IPS-18c (cell line): ENCODE data around the gene ZNF433.
"Not testable (repeated sequence)": the region's sequence is repeated elsewhere in the genome, so short reads cannot be mapped to it uniquely, and the experiment has no call there.

Experiments used
- H3K4me3 ChIP-seq: 2 replicates; pipeline ENCODE4 v1.7.0; 2013; ENCODE audit warnings: low read depth, mild to moderate bottlenecking, low read length, moderate library complexity; ENCODE audit not compliant: insufficient read depth
- H3K9me3 ChIP-seq: one replicate; pipeline ENCODE4 v1.6.1; 2013; ENCODE audit warnings: mild to moderate bottlenecking, low read length, moderate library complexity; ENCODE audit not compliant: control insufficient read depth, insufficient read depth

The ZNF433 gene

DNA sequence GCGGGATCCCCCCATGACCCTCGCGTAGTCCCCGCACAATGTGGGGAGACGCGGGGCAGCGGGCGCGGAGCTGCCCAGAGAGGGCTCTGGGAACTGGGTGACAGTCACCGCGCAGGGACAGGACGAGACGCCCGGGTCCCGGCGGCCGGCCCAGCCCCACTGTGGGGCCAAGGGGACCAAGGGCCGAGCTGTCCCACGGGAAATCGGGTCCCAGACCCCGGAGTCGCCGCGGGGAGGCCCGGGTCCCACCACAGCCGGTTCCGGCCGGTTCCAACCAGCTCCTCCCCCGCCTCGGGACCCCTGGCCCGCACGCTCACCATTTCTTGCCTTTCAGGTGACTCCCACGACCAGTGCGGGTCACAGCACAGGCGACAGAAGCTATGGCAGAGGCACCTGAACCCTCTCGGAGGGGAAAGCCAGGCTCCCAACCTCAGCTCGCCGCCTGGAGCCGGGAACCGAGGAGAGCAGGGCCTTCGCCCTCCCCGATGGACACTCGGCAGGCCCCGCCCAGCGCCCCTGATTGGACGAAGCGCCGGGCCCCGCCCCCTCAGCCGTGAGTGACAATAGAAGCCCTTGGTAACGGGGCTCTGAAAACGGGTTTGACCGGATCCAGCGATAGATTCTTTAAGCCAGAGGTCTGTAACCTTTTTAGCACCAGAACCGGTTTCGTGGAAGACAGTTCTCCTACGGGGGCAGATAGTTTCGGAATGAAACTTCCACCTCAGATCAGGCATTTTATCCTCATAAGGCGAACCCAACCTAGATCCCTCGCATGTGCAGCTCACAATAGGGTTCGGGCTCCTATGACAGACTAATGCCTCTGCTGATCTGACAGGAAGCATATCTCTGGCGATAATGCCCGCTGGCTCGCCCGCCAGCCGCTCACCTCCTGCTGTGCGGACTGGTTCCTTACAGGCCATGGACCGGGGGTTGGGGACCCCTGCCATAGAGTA, at the start of gene ZNF433:
ZNF433 (minus strand) TSS at position 460 of the 953 bp plus-strand sequence; CDS start at position 320, 140 bp downstream.
- peaks cover 3% of the 10 kb centered on the region for H3K9me3 ChIP-seq
- peak within 1 kb of the TSS; percentile 82 for H3K4me3 ChIP-seq

DNA sequence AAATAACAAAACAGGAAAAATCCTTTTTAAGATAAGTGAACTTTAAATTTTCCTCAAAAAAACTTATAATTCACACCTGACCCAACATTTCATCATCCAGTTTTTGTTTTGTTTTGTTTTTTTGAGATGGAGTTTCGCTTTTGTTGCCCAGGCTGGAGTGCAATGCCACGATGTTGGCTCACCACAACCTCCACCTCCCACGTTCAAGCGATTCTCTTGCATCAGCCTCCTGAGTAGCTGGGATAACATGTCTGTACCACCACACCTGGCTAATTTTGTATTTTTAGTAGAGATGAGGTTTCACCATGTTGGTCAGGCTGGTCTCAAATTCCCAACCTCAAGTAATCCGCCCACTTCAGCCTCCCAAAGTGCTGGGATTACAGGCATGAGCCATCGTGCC, 47.9 kb upstream of the ZNF433 start:
- H3K9me3 ChIP-seq, result peaks cover 12% of the 10 kb centered on the region
- not testable (repeated sequence) for H3K4me3 ChIP-seq

DNA sequence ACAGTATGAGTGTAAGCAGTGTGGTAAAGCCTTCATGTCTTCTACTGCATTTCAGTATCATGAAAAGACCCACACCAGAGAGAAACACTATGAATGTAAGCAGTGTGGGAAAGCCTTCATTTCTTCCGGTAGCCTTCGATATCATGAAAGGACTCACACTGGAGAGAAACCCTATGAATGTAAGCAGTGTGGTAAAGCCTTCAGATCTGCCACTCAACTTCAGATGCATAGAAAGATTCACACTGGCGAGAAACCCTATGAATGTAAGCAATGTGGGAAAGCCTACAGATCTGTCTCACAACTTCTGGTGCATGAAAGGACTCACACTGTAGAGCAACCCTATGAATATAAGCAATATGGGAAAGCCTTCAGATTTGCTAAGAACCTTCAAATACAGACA, 41.9 kb upstream of the ZNF433 start:
- Histone ChIP-seq H3K4me3 (no peak overlapping the region), H3K9me3 (peaks cover 62% of the 10 kb centered on the region)

DNA sequence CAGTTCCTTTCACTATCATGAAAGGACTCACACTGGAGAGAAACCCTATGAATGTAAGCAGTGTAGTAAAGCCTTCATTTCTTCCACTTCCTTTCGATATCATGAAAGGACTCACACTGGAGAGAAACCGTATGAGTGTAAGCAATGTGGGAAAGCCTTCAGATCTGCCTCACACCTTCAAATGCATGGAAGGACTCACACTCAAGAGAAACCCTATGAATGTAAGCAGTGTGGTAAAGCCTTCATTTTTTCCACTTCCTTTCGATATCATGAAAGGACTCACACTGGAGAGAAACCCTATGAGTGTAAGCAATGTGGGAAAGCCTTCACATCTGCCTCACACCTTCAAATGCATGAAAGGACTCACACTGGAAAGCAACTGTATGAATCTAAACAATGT, 40.9 kb upstream of the ZNF433 start:
- peaks cover 64% of the 10 kb centered on the region for H3K9me3 ChIP-seq

DNA sequence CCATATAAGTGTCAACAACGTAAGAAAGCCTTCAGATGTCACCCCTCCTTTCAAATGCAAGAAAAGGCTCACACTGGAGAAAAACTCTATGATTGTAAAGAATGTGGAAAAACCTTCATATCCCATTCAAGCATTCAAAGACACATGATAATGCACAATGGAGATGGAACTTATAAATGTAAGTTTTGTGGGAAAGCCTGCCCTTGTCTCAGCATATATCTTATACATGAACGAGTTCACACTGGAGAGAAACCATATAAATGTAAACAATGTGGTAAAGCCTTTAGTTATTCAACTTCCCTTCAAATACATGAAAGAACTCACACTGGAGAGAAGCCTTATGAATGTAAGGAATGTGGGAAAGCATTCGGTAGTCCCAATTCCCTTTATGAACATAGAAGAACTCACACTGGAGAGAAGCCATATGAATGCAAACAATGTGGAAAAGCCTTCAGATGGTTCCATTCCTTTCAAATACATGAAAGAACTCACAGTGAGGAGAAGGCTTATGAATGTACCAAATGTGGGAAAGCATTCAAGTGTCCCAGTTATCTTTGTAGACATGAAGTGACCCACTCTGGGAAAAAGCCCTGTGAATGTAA, 40.2 kb upstream of the ZNF433 start:
- H3K4me3 ChIP-seq, result no peak overlapping the region
- peaks cover 64% of the 10 kb centered on the region for H3K9me3 ChIP-seq

More for the DNA sequence above, 40.9 kb upstream of the ZNF433 start:
- not testable (repeated sequence) for H3K4me3 ChIP-seq

DNA sequence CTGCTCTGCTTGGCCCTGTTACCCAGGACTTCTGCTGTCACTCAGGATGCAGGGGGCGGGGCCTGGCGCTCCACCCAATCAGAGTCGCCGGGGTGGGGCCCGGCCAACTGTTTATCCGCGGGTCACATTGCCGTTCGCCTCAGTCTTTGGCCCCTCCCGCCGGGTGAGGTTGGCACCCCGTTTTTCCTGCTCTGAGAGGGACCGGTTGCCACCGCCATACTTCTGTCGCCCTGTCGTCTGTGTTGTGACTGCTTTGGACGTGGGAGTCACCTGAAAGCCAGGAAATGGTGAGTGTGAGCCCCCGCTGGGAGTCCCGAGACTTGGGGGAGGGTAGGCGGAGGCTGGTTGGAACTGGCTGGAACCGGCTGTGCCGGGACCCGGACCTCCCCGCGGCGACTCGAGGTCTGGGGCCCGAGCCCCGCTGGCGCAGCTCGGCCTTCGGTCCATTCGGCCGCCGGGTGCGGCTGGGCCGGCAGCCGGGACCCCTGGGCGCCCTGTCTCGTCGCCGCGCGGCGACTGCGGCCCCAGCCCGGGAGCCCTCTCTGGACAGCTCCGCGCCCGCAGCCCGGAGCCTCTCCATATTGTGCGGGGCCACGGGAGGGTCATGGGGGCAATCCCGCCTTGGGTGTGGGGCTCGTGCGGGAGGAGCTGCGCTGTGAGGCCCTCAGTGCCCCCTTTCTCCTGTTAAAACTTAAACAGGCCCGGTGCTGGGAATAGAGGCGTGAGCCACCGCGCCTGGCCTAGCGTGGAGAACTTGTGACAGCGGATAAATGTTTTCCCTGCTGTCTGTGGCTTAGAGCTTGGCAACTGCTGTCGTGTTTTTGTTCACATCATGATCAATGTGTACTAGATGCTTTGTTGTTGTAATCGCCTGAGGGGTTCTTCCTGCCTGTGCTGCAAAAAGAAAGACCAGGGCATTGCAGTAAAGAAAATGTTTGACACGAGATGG, 29.4 kb upstream of the ZNF433 start, which contains the start of gene ZNF844:
ZNF844 (plus strand) TSS at position 142 of the 949 bp plus-strand sequence; CDS start at position 285, 143 bp downstream.
- Histone ChIP-seq H3K9me3 (peaks cover 18% of the 10 kb centered on the region), H3K4me3 (peak within 1 kb of the TSS; percentile 80)

DNA sequence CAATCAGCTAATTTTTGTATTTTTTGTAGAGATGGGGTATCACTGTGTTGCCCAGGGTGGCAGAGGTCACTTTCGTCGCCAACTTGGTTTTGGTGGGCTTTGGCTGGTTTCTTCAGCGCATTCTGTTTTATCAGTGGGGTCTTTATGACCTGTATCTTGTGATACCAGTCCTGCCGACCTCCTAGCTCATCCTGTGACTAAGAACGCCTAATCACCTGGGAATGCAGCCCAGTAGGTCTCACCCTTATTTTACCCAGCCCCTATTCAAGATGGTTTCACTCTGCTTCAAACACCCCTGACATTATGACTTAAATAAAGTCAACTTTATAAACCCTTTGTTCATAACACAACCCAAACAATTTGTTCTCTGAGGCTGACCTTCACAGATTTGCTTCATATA, 20.3 kb upstream of the ZNF433 start:
- H3K4me3 ChIP-seq, result no peak overlapping the region

DNA sequence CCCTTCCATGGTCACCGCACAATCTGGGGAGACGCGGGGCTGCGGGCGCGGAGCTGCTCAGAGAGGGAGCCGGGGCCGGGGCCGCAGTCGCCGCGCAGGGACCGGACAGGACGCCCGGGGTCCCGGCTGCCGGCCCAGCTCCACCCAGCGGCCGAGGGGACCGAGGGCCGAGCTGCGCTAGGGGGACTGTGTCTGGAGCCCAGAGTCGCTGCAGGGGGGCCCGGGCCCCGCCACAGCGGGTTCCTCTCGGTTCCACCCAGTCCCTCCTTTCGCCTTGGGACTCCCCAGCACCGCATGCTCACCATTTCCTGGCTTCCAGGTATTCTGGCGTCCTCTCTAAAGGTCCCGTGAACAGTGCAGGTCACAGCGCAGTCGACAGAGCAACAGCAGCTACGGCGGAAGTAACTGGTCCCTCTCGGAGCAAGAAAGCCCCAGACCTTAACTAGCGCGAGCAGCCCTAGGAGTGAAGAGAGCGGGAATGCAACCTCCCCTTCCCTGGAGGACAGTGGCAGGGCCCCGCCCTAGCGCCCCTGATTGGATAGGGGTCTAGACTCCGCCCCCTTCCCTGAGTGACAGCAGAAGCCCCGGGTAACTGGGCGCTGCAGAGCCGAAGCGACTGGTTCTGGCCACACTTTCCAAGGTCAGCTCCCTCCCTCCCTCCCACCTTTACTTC, 17.2 kb upstream of the ZNF433 start, which contains the start of gene ZNF878:
ZNF878 (minus strand) TSS at position 465 of the 673 bp plus-strand sequence; CDS start at position 305, 160 bp downstream.
- peak within 1 kb of the TSS; percentile 85 for H3K4me3 ChIP-seq
- peaks cover under 1% of the 10 kb centered on the region for H3K9me3 ChIP-seq

More for the DNA sequence above, 20.3 kb upstream of the ZNF433 start:
- H3K9me3 ChIP-seq, result no peaks in the 10 kb centered on the region

DNA sequence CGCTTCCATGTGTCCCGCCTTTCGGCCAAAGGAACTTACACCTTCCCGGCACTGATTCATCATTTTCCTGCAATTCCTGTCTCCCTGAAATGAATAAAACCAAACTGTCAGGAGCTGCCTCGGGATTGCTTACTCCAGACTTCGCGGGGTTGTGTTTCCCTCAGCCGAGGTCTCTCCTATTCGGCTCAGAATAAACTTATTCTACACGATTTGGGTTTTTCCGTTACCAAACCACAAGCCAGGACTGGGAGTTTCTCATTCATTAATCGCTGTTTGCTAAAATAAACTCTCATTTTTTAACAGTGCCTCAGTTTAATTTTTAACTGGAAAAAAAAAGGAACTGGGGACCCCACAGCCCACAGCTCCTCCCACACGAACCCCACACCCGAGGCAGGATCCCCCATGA, 16.6 kb upstream of the ZNF433 start:
- Histone ChIP-seq H3K4me3 (peak overlapping the region; percentile 85), H3K9me3 (peaks cover 6% of the 10 kb centered on the region)

DNA sequence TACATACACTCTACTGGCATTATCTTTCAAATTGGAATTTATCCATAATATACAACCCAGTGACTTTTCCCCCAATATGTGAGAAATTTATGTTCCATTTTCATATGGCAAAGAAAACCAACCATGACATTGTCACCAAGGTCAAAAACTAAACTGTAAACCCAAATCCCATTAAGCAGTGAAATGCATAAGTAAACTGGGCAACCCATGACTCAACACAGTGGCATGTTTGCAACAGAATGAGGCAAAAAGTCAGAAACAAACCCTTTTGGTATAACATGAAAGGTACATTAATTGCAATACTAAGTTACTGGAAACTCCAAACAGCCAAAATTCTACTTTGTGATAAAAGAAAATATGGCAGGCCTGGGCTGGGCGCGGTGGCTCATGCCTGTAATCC, 12.4 kb upstream of the ZNF433 start:
- Histone ChIP-seq H3K4me3 (no peak overlapping the region), H3K9me3 (peaks cover 37% of the 10 kb centered on the region)

DNA sequence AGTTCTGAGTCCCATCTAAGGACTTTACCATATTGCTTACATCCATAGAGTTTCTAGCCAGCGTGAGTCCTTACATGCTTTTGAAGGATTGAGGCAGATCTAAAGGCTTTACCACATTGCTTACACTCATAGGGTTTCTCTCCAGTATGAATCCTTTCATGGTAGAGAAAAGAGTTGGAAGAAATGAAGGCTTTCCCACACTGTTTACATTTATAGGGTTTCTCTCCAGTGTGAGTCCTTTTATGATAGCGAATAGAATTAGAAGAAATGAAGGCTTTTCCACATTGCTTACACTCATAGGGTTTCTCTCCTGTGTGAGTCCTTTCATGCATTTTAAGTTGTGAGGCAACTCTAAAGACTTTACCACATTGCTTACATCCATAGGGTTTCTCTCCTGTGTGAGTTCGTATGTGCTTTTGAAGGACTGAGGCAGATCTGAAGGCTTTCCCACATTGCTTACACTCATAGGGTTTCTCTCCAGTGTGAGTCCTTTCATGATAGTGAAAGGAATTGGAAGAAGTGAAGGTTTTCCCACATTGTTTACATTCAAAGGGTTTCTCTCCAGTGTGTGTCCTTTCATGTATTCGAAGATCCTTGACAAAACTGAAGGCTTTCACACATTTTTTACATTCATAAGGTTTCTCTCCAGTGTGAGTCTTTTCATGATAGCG, 8.4 kb upstream of the ZNF433 start:
- H3K4me3 ChIP-seq, result 0 out of 2 replicates have a peak overlapping the region, but pooled peaks have one; percentile 5
- peaks cover 45% of the 10 kb centered on the region for H3K9me3 ChIP-seq

DNA sequence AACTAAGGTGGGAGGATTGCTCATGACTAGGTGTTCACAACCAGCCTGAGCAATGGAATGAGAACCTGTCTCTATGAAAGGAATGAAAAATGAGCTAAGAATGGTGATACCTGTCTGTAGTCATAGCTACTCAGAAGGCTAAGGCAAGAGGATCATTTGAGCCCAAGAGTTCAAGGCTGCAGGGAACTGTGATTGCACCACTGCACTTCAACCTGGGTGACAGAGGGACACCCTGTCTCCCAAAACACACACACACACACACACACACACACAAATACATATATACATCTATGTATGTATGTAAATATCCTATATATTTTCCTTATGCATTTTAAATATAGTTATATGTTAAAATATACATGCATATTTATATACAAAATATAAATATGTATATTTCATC, 7.4 kb upstream of the ZNF433 start:
- Histone ChIP-seq H3K9me3 (peaks cover 45% of the 10 kb centered on the region), H3K4me3 (no peak overlapping the region)

DNA sequence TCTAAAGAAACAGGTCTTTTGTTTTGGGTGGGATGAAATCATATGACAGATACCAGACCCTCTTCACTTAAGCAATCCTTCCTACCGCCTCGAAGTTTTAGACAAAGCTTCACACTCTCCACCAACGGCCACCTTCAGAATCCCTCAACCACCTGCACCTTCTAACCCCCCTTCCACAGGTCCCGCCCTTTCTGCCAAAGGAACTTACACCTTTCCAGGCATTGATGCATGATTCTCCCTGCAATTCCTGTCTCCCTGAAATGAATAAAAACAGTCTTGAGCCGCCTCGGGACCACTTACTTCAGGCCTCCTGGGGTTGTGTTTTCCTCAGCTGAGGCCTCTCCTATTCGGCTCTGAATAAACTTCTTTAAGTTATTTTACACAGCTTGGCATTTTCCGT, 859 bp downstream of the ZNF433 start:
- H3K9me3 ChIP-seq, result peaks cover 3% of the 10 kb centered on the region
- peak overlapping the region; percentile 82; the same call in 1 of the 2 replicates for H3K4me3 ChIP-seq

DNA sequence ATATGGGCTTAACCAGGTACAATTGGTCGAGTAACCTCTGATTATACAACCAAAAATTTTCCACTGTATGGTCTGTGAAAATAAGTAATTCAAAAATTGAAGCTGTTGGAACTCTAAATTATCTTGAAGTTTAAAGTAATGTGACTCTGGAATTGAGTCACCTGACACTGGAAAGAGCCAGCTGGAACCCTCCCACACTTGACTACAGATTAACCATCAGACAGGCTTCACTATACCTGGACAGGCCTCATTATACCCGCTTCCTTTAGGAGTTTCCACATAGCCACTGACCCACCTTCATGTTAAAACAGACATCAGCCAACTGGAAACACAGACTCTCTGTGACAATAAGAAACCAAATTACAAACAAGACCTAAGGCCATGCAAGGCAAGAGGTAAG, 1.3 kb downstream of the ZNF433 start:
- H3K9me3 ChIP-seq, result peaks cover 3% of the 10 kb centered on the region
- peak overlapping the region; percentile 82; the same call in 1 of the 2 replicates for H3K4me3 ChIP-seq

DNA sequence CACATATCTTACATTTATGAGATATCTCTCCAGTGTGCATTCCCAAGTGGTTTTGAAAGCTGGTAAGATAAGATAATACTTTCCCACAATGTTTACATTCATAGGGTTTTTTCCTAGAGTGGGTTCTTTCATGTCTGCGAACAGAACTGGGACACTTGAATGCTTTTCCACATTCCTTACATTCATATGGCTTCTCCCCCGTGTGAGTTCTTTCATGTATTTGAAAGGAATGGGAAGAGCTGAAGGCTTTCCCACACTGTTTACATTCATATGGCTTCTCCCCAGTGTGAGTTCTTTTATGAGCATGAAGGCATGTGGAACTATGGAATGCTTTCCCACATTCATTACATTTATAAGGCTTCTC, 19.7 kb downstream of the ZNF433 start:
- peaks cover 62% of the 10 kb centered on the region for H3K9me3 ChIP-seq
- H3K4me3 ChIP-seq, result no peak overlapping the region
